ENCODE data around the gene RNF44.
"Not testable (repeated sequence)": the region's sequence is repeated elsewhere in the genome, so short reads cannot be mapped to it uniquely, and the experiment has no call there.

RNF44 gene

GRCh38 chr5:176550937-176551336 is 13.7 kb upstream of the RNF44 start:
- DNase-seq: not testable (repeated sequence)

GRCh38 chr5:176550275-176550831 is 13.2 kb upstream of the RNF44 start:
- DNase-seq: no peak

- DNase-seq: no peak
These were observed 12.7 kb upstream of the RNF44 start for GRCh38 chr5:176549871-176550270.

- no peak for DNase-seq
These were observed 11.8 kb upstream of the RNF44 start, which contains the start of gene CDHR2 for GRCh38 chr5:176548967-176549444. CDHR2 (plus strand) TSS chr5:176549342; CDS start chr5:176565353, 16,011 bp downstream.

- DNase-seq: no peak
These were observed 10.6 kb upstream of the RNF44 start for GRCh38 chr5:176547802-176548201.

- no peak for DNase-seq
These were observed 8.7 kb upstream of the RNF44 start for GRCh38 chr5:176545737-176546509.

GRCh38 chr5:176545388-176545736 is 8.2 kb upstream of the RNF44 start:
- DNase-seq: no peak

- DNase-seq: no peak
These were observed 6.4 kb upstream of the RNF44 start for GRCh38 chr5:176543428-176544182.

- DNase-seq: no peak
These were observed 5.6 kb upstream of the RNF44 start for GRCh38 chr5:176542596-176543427.

- DNase-seq: no peak
These were observed 5.0 kb upstream of the RNF44 start for GRCh38 chr5:176542135-176542595.

GRCh38 chr5:176541338-176542134 is 4.3 kb upstream of the RNF44 start:
- peak; percentile 38 for DNase-seq

- no peak for DNase-seq
These were observed 3.7 kb upstream of the RNF44 start for GRCh38 chr5:176540956-176541337.

GRCh38 chr5:176540476-176540899 is 3.3 kb upstream of the RNF44 start:
- DNase-seq: no peak

GRCh38 chr5:176538989-176539384 is 1.8 kb upstream of the RNF44 start:
- no peak for DNase-seq

- DNase-seq: no peak
These were observed 1.2 kb upstream of the RNF44 start for GRCh38 chr5:176538230-176538988.

- DNase-seq: peak; percentile 99
These were observed 490 bp upstream of the RNF44 start for GRCh38 chr5:176537554-176538229.

GRCh38 chr5:176536132-176536901 is 885 bp downstream of the RNF44 start:
- DNase-seq: peak; percentile 83

- no peak for DNase-seq
These were observed 1.5 kb downstream of the RNF44 start for GRCh38 chr5:176535664-176536131.

- no peak for DNase-seq
These were observed 2.0 kb downstream of the RNF44 start for GRCh38 chr5:176535101-176535663.
